WTC11 (cell line): Measurements from ENCODE around the gene CCNF. TPM values are rescaled to one million over a fixed set of nuclear protein-coding genes. Genes with fewer than 3 reads are reported as not detected.
A peak's percentile ranks its signal among the peaks of the same experiment; 100 is the strongest.

Source experiments
- ATAC-seq: fragments of 200-7000 bp; cut with Tn5 transposase; 2 replicates; pipeline ENCODE4 v1.10.0; 2021; ENCODE audit warnings: mild to moderate bottlenecking, moderate library complexity
- CTCF ChIA-PET: fragments of 300-600 bp; sonication (Branson Sonifier 250); formaldehyde crosslinking; loops from one replicate; lab custom pipeline; 2021; ENCODE audit warnings: antibody characterized with exemption; lab: Charles Lee
- POLR2A ChIA-PET: fragments of 350-600 bp; sonication (Branson Sonifier 250); formaldehyde crosslinking; loops from one replicate; lab custom pipeline; 2021; ENCODE audit warnings: antibody characterized with exemption; lab: Charles Lee
- DNase-seq: peaks from one replicate; pipeline ENCODE4 v3.0.0; 2021; ENCODE audit warnings: low spot score
- H3K27ac Mint-ChIP-seq: 2 replicates; pipeline ENCODE4 v1.8.0; 2021; ENCODE audit warnings: mixed read lengths
- H3K27me3 Mint-ChIP-seq: 2 replicates; pipeline ENCODE4 v1.8.0; 2021; ENCODE audit warnings: low read depth, mild to moderate bottlenecking, moderate library complexity, mixed read lengths
- H3K36me3 Mint-ChIP-seq: 2 replicates; pipeline ENCODE4 v1.8.0; 2021; ENCODE audit warnings: mixed read lengths
- H3K4me1 Mint-ChIP-seq: 2 replicates; pipeline ENCODE4 v1.8.0; 2022; ENCODE audit warnings: mixed read lengths
- H3K4me3 Mint-ChIP-seq: 2 replicates; pipeline ENCODE4 v1.8.0; 2021; ENCODE audit warnings: mild to moderate bottlenecking, moderate library complexity, mixed read lengths
- H3K9me3 Mint-ChIP-seq: 2 replicates; pipeline ENCODE4 v1.8.0; 2021; ENCODE audit warnings: mixed read lengths
- ATF1 ChIP-seq: sonication (generic); formaldehyde crosslinking; IDR thresholded peaks from 2 replicates; pipeline ENCODE4 v1.8.1; 2023; ENCODE audit warnings: mild to moderate bottlenecking, moderate library complexity, missing genetic modification reagents
- ATF6 ChIP-seq: sonication (generic); formaldehyde crosslinking; IDR thresholded peaks from 2 replicates; pipeline ENCODE4 v1.8.1; 2023; ENCODE audit warnings: mild to moderate bottlenecking, missing genetic modification reagents
- E2F4 ChIP-seq: sonication (generic); formaldehyde crosslinking; IDR thresholded peaks from 2 replicates; pipeline ENCODE4 v1.8.1; 2022; ENCODE audit warnings: low read depth, mild to moderate bottlenecking, moderate library complexity, missing genetic modification reagents, borderline replicate concordance
- ELF4 ChIP-seq: sonication (generic); formaldehyde crosslinking; IDR thresholded peaks from 2 replicates; pipeline ENCODE4 v1.8.1; 2022; ENCODE audit warnings: low read depth, mild to moderate bottlenecking, moderate library complexity, missing genetic modification reagents
- ETV6 ChIP-seq: sonication (generic); formaldehyde crosslinking; IDR thresholded peaks from 2 replicates; pipeline ENCODE4 v1.8.1; 2022; ENCODE audit warnings: mild to moderate bottlenecking, missing genetic modification reagents
- HMGA2 ChIP-seq: fragments of 250-450 bp; sonication (Bioruptor Pico); IDR thresholded peaks from 2 replicates; pipeline ENCODE4 v1.4.0; 2021; ENCODE audit warnings: mild to moderate bottlenecking, moderate library complexity
- JAZF1 ChIP-seq: fragments of 250-450 bp; sonication (Bioruptor Pico); IDR thresholded peaks from 2 replicates; pipeline ENCODE4 v1.9.0; 2021; ENCODE audit warnings: moderate library complexity, mild to moderate bottlenecking, inconsistent platforms
- JUN ChIP-seq: sonication (generic); formaldehyde crosslinking; IDR thresholded peaks from 2 replicates; pipeline ENCODE4 v1.8.0; 2023; ENCODE audit warnings: mild to moderate bottlenecking, missing genetic modification reagents
- KAT7 ChIP-seq: sonication (generic); formaldehyde crosslinking; IDR thresholded peaks from 2 replicates; pipeline ENCODE4 v1.8.1; 2023; ENCODE audit warnings: missing genetic modification reagents, mild to moderate bottlenecking, borderline replicate concordance
- NFYB ChIP-seq: sonication (generic); formaldehyde crosslinking; conservative IDR thresholded peaks from 2 replicates; pipeline ENCODE4 v1.8.0; 2022; ENCODE audit warnings: low read depth, missing genetic modification reagents
- PRDM15 ChIP-seq: sonication (generic); formaldehyde crosslinking; IDR thresholded peaks from 2 replicates; pipeline ENCODE4 v1.8.0; 2022; ENCODE audit warnings: missing genetic modification reagents
- RELA ChIP-seq: sonication (generic); formaldehyde crosslinking; IDR thresholded peaks from 2 replicates; pipeline ENCODE4 v1.8.1; 2022; ENCODE audit warnings: missing genetic modification reagents, mild to moderate bottlenecking, borderline replicate concordance
- RORB ChIP-seq: fragments of 250-450 bp; sonication (Bioruptor Pico); IDR thresholded peaks from 2 replicates; pipeline ENCODE4 v1.9.0; 2021; ENCODE audit warnings: mild to moderate bottlenecking
- SMAD4 ChIP-seq: sonication (generic); formaldehyde crosslinking; IDR thresholded peaks from 2 replicates; pipeline ENCODE4 v1.8.0; 2022; ENCODE audit warnings: mild to moderate bottlenecking, missing genetic modification reagents
- TEAD4 ChIP-seq: sonication (generic); formaldehyde crosslinking; IDR thresholded peaks from 2 replicates; pipeline ENCODE4 v1.8.0; 2022; ENCODE audit warnings: mild to moderate bottlenecking, missing genetic modification reagents
- USF2 ChIP-seq: sonication (generic); formaldehyde crosslinking; IDR thresholded peaks from 2 replicates; pipeline ENCODE4 v1.8.1; 2023; ENCODE audit warnings: mild to moderate bottlenecking, missing genetic modification reagents, moderate library complexity
- ZNF416 ChIP-seq: fragments of 250-450 bp; sonication (Bioruptor Pico); IDR thresholded peaks from 2 replicates; pipeline ENCODE4 v1.9.0; 2021; ENCODE audit warnings: mild to moderate bottlenecking, inconsistent platforms
- ZNF671 ChIP-seq: fragments of 250-450 bp; sonication (Bioruptor Pico); IDR thresholded peaks from 2 replicates; pipeline ENCODE4 v1.8.0; 2021; ENCODE audit warnings: mild to moderate bottlenecking
- ZSCAN18 ChIP-seq: fragments of 250-450 bp; sonication (Bioruptor Pico); IDR thresholded peaks from 2 replicates; pipeline ENCODE4 v2.1.2; 2022; ENCODE audit warnings: mild to moderate bottlenecking, moderate library complexity
- total RNA-seq: library from RNA; stranded (reverse); gene quantifications from 3 replicates; pipeline ENCODE4 v1.2.3, GENCODE V29; 2021

Gene CCNF
- total RNA-seq, 1 experiment from 2014 or later: 65.7 TPM

GRCh38 chr16:2489581-2489980, 60.3 kb downstream of the CCNF start:
- no peak for DNase-seq
- TF ChIP-seq JUN (no peak), TEAD4 (CRISPR knock-in tag) (no peak), KAT7 (CRISPR knock-in tag) (no peak), USF2 (CRISPR knock-in tag) (no peak), ATF6 (CRISPR knock-in tag) (no peak), ATF1 (CRISPR knock-in tag) (no peak), ZNF416 (no peak), NFYB (no peak), ZNF671 (CRISPR knock-in tag) (no peak), SMAD4 (CRISPR knock-in tag) (no peak), ETV6 (no peak), JAZF1 (CRISPR knock-in tag) (no peak), RELA (CRISPR knock-in tag) (no peak), ZSCAN18 (CRISPR knock-in tag) (no peak), E2F4 (CRISPR knock-in tag) (no peak), ELF4 (no peak), RORB (CRISPR knock-in tag) (no peak)
- POLR2A ChIA-PET: no interaction called here

GRCh38 chr16:2490190-2491105, 61.2 kb downstream of the CCNF start:
- no peak overlapping the region for H3K4me3 Mint-ChIP-seq
- TF ChIP-seq HMGA2 (no peak), PRDM15 (0 out of 2 replicates have a peak, but pooled peaks have one; percentile 10)
- 0 out of 2 replicates have a peak, but pooled peaks cover 4% of the 10 kb centered on the region for H3K4me1 Mint-ChIP-seq
- ChIA-PET CTCF (interaction anchor here (1.4 kb wide), 1 partner anchor 11 kb away, joined by 6 read pairs; no protein-coding TSS in a partner anchor), POLR2A (no interaction called here)
- no peaks in the 10 kb centered on the region for H3K27me3 Mint-ChIP-seq
- ATAC-seq: no peak
- H3K36me3 Mint-ChIP-seq: no peaks in the 10 kb centered on the region
- no peaks in the 10 kb centered on the region for H3K9me3 Mint-ChIP-seq
- H3K27ac Mint-ChIP-seq: no peak overlapping the region
- DNase-seq: no peak

More at GRCh38 chr16:2489581-2489980, 60.3 kb downstream of the CCNF start:
- Mint-ChIP-seq H3K27ac (peak overlapping the region; percentile 60; the same call in 1 of the 2 replicates), H3K4me1 (0 out of 2 replicates have a peak, but pooled peaks cover 4% of the 10 kb centered on the region), H3K27me3 (no peaks in the 10 kb centered on the region), H3K9me3 (no peaks in the 10 kb centered on the region), H3K36me3 (no peaks in the 10 kb centered on the region), H3K4me3 (no peak overlapping the region)
- ATAC-seq: no peak
- CTCF ChIA-PET: interaction anchor here (2.1 kb wide), 1 partner anchor 12 kb away, joined by 12 read pairs; no protein-coding TSS in a partner anchor
